K562 treated with DMSO at 1 percent for 24 hours (cell line): ENCODE results near the gene WFDC1. TPM values are rescaled to one million over a fixed set of nuclear protein-coding genes. Genes with fewer than 3 reads are reported as not detected.

ENCODE experiments used
- total RNA-seq: library from RNA; unstranded; fragments of 300-600 nt; gene quantifications from 2 replicates; pipeline ENCODE4 v1.2.3, GENCODE V29; 2022; ENCODE audit warnings: low read depth; ENCODE audit not compliant: insufficient read depth

WFDC1 gene
- not detected in 2 replicates for total RNA-seq

GRCh38 chr16:84294531-84295142 is at the start of gene WFDC1:
TSS of gene WFDC1 (plus strand) at chr16:84294878. CDS start at chr16:84294972, 94 bp downstream.

GRCh38 chr16:84368308-84368996 is 73.8 kb downstream of the WFDC1 start, which contains the start of gene ATP2C2:
TSS of gene ATP2C2 (plus strand) at chr16:84368538. CDS start at chr16:84368616, 78 bp downstream.

Other genes starting within 250 kb of the WFDC1 start
- 85.2 and 92.7 TPM in 2 replicates for gene MBTPS1, start 177.9 kb upstream of the WFDC1 start, total RNA-seq
- 36.2 and 36.5 TPM in 2 replicates for gene HSDL1, start 149.7 kb upstream of the WFDC1 start, total RNA-seq
- 0.12 TPM in 1 of 2 replicates, not detected in the other for gene DNAAF1, start 149.6 kb upstream of the WFDC1 start, total RNA-seq
- gene TAF1C, start 107.8 kb upstream of the WFDC1 start, total RNA-seq = 28.0 and 32.3 TPM in 2 replicates
- not detected in 2 replicates for gene ADAD2, start 103.7 kb upstream of the WFDC1 start, total RNA-seq
- not detected in 2 replicates for gene KCNG4, start 54.9 kb upstream of the WFDC1 start, total RNA-seq
- gene ATP2C2, start 73.7 kb downstream of the WFDC1 start, total RNA-seq = 0.17 TPM in 1 of 2 replicates, not detected in the other
- gene MEAK7, start 209.8 kb downstream of the WFDC1 start, total RNA-seq = 10.1 and 10.4 TPM in 2 replicates